ENCODE measurements around the gene PEPD.

The PEPD gene

GRCh38 chr19:33399745-33400681 is 121.6 kb downstream of the PEPD start:
- Histone ChIP-seq H4K20me1 (ENCODE audit: insufficient read depth) (no peaks in the 10 kb centered on the region), H2AFZ (ENCODE audit: low read depth) (no peak overlapping the region), H3K4me3 (IDR thresholded peaks at IDR 0.05; ENCODE audit: insufficient read depth, low read depth, low read length) (no peak overlapping the region), H3K9ac (no peak overlapping the region), H3K79me2 (ENCODE audit: insufficient read depth, low read depth) (no peaks in the 10 kb centered on the region), H3K4me2 (no peak overlapping the region), H3K27ac (no peak overlapping the region), H3K36me3 (ENCODE audit: insufficient read depth) (no peaks in the 10 kb centered on the region), H3K27me3 (ENCODE audit: insufficient read depth, low read depth) (no peaks in the 10 kb centered on the region), H3K4me1 (ENCODE audit: low read depth, poor library complexity, severe bottlenecking) (no peaks in the 10 kb centered on the region)
- TF ChIP-seq, protein P1, sequence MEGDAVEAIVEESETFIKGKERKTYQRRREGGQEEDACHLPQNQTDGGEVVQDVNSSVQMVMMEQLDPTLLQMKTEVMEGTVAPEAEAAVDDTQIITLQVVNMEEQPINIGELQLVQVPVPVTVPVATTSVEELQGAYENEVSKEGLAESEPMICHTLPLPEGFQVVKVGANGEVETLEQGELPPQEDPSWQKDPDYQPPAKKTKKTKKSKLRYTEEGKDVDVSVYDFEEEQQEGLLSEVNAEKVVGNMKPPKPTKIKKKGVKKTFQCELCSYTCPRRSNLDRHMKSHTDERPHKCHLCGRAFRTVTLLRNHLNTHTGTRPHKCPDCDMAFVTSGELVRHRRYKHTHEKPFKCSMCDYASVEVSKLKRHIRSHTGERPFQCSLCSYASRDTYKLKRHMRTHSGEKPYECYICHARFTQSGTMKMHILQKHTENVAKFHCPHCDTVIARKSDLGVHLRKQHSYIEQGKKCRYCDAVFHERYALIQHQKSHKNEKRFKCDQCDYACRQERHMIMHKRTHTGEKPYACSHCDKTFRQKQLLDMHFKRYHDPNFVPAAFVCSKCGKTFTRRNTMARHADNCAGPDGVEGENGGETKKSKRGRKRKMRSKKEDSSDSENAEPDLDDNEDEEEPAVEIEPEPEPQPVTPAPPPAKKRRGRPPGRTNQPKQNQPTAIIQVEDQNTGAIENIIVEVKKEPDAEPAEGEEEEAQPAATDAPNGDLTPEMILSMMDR (conservative IDR thresholded peaks at IDR 0.05; ENCODE audit: low read depth, low read length), result no peak

DNA sequence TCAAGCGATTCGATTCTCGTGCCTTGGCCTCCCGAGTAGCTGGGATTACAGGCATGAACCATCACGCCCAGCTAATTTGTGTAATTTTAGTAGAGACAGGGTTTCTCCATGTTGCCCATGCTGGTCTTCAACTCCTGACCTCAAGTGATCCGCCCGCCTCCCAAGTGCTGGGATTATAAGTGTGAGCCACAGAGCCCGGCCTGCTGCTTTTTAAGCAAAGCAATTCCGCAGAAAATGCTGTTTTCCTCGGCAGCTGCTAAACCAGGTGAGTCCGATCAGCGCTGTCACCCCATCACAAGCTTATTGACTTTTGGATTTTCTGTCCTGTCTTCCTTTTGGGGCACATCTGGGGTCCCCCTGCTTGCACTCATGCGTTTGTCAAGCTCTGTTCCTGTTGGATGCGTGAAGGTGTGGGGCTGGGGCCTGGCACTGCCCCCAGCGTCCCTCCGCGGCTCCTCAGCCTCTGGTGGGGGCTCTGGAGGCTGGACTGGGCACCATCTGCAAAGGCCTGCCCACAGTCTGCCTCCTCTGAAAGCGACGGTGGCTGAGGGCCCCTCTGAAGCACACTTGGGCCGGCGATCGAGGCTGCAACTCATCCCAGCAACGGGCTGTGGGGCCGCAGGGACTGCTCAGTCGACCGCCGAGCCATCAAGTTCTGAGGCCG is 122.4 kb downstream of the PEPD start:
- no peaks in the 10 kb centered on the region for H3K79me2 ChIP-seq (ENCODE audit: insufficient read depth, low read depth)
- H2AFZ ChIP-seq (ENCODE audit: low read depth), result no peak overlapping the region
- no peaks in the 10 kb centered on the region for H3K27me3 ChIP-seq (ENCODE audit: insufficient read depth, low read depth)
- TF ChIP-seq, protein P1 (conservative IDR thresholded peaks at IDR 0.05; ENCODE audit: low read depth, low read length), result no peak
- no peaks in the 10 kb centered on the region for H3K4me1 ChIP-seq (ENCODE audit: low read depth, poor library complexity, severe bottlenecking)
- H3K9ac ChIP-seq, result no peak overlapping the region
- H4K20me1 ChIP-seq (ENCODE audit: insufficient read depth), result no peaks in the 10 kb centered on the region
- H3K27ac ChIP-seq, result no peak overlapping the region
- H3K36me3 ChIP-seq (ENCODE audit: insufficient read depth), result no peaks in the 10 kb centered on the region
- no peak overlapping the region for H3K4me2 ChIP-seq
- no peak overlapping the region for H3K4me3 ChIP-seq (IDR thresholded peaks at IDR 0.05; ENCODE audit: insufficient read depth, low read depth, low read length)

- H3K4me1 ChIP-seq (ENCODE audit: low read depth, poor library complexity, severe bottlenecking), result no peaks in the 10 kb centered on the region
- no peak overlapping the region for H3K4me3 ChIP-seq (IDR thresholded peaks at IDR 0.05; ENCODE audit: insufficient read depth, low read depth, low read length)
- no peaks in the 10 kb centered on the region for H3K79me2 ChIP-seq (ENCODE audit: insufficient read depth, low read depth)
- no peaks in the 10 kb centered on the region for H3K36me3 ChIP-seq (ENCODE audit: insufficient read depth)
- TF ChIP-seq, protein P1 (conservative IDR thresholded peaks at IDR 0.05; ENCODE audit: low read depth, low read length), result no peak
- H3K9ac ChIP-seq, result no peak overlapping the region
- no peak overlapping the region for H3K27ac ChIP-seq
- no peak overlapping the region for H3K4me2 ChIP-seq
- H2AFZ ChIP-seq (ENCODE audit: low read depth), result no peak overlapping the region
- no peaks in the 10 kb centered on the region for H3K27me3 ChIP-seq (ENCODE audit: insufficient read depth, low read depth)
- no peaks in the 10 kb centered on the region for H4K20me1 ChIP-seq (ENCODE audit: insufficient read depth)
Observed at GRCh38 chr19:33398361-33399060, 123.1 kb downstream of the PEPD start.

- TF ChIP-seq, protein P1 (conservative IDR thresholded peaks at IDR 0.05; ENCODE audit: low read depth, low read length), result no peak
- no peaks in the 10 kb centered on the region for H3K4me1 ChIP-seq (ENCODE audit: low read depth, poor library complexity, severe bottlenecking)
- H3K27me3 ChIP-seq (ENCODE audit: insufficient read depth, low read depth), result no peaks in the 10 kb centered on the region
- no peak overlapping the region for H3K4me2 ChIP-seq
- no peak overlapping the region for H3K9ac ChIP-seq
- no peak overlapping the region for H3K4me3 ChIP-seq (IDR thresholded peaks at IDR 0.05; ENCODE audit: insufficient read depth, low read depth, low read length)
- H3K79me2 ChIP-seq (ENCODE audit: insufficient read depth, low read depth), result no peaks in the 10 kb centered on the region
- no peaks in the 10 kb centered on the region for H4K20me1 ChIP-seq (ENCODE audit: insufficient read depth)
- H3K36me3 ChIP-seq (ENCODE audit: insufficient read depth), result no peaks in the 10 kb centered on the region
- H2AFZ ChIP-seq (ENCODE audit: low read depth), result no peak overlapping the region
- no peak overlapping the region for H3K27ac ChIP-seq
Observed at GRCh38 chr19:33397536-33398360, 123.8 kb downstream of the PEPD start.
